NCI-H2227 treated with DMSO at 0.1 percent for 48 hours (cell line): ENCODE measurements around the gene RWDD4.

ENCODE experiments used
- DNase-seq: peaks from one replicate; lab custom pipeline; 2025; lab: John Stamatoyannopoulos, UW

RWDD4 gene

GRCh38 chr4:183600189-183600685 is 58.7 kb downstream of the RWDD4 start:
- DNase-seq, result no peak

GRCh38 chr4:183599690-183600089 is 59.3 kb downstream of the RWDD4 start:
- DNase-seq, result no peak

GRCh38 chr4:183599284-183599683 is 59.7 kb downstream of the RWDD4 start:
- no peak for DNase-seq

- no peak for DNase-seq
Measured at GRCh38 chr4:183596067-183596757, 62.8 kb downstream of the RWDD4 start.

GRCh38 chr4:183594823-183595222 is 64.2 kb downstream of the RWDD4 start:
- DNase-seq, result no peak

GRCh38 chr4:183591301-183591700 is 67.7 kb downstream of the RWDD4 start:
- no peak for DNase-seq
